Body of pancreas (tissue), 4 donors: Measurements from ENCODE around the gene DCLRE1A. TPM values are rescaled to one million over a fixed set of nuclear protein-coding genes. Genes with fewer than 3 reads are reported as not detected.

Source experiments
- ATAC-seq: fragments of 150-250 bp; one replicate; pipeline ENCODE4 v1.9.1; 2016
- DNase-seq, 4 donors: peaks; one replicate each; pipeline ENCODE4 v3.0.0-alpha.2; 2019
- H3K27ac ChIP-seq, 4 donors: fragments of 200-600 bp; sonication (generic); 1 replicate in 3 of 4; 2 replicates in 1 of 4; pipeline versions ENCODE4 v1.5.1 to v1.6.1; 2016 to 2019; ENCODE audit warnings: mild to moderate bottlenecking in 1 of 4, mixed read lengths in 1 of 4, moderate library complexity in 1 of 4
- H3K27me3 ChIP-seq, 2 donors: fragments of 200-600 bp; sonication (generic); one replicate each; pipeline ENCODE4 v1.6.0; 2016; ENCODE audit warnings: mild to moderate bottlenecking in 1 of 2
- H3K36me3 ChIP-seq, 2 donors: fragments of 200-600 bp; sonication (generic); replicated peaks in 1 of 2; 2 replicates each; pipeline ENCODE4 v1.5.1; 2016; ENCODE audit warnings: low read depth in 2 of 2; ENCODE audit not compliant: insufficient read depth in 1 of 2
- H3K4me1 ChIP-seq: fragments of 200-600 bp; sonication (generic); one replicate; pipeline ENCODE4 v1.6.0; 2016
- H3K4me3 ChIP-seq, 2 donors: fragments of 200-600 bp; sonication (generic); 1 replicate in 1 of 2; 2 replicates in 1 of 2; pipeline ENCODE4 v1.5.1; 2016 to 2019
- H3K9me3 ChIP-seq, 3 donors: fragments of 200-600 bp; sonication (generic); 1 replicate in 2 of 3; 2 replicates in 1 of 3; pipeline ENCODE4 v1.5.1; 2016
- POLR2A ChIP-seq, 3 donors: fragments of 450-650 bp; IDR thresholded peaks; one replicate each; pipeline ENCODE4 v1.6.1; 2016; ENCODE audit warnings: antibody characterized with exemption in 3 of 3, mild to moderate bottlenecking in 2 of 3
- WGBS, 2 donors: methylation state at CpG; one replicate each; pipeline ENCODE4 v1.1.5; 2017; 5-methylcytosine and 5-hydroxymethylcytosine counted together
- intact Hi-C: fragments of 100-400 bp; cut with DNase I; formaldehyde crosslinking; loops from one replicate; pipeline ENCODE4 v1.15.1; 2023
- total RNA-seq, 2 donors: library from RNA; depleted of rRNA; stranded (reverse); fragments of >200 nt; gene quantifications; one replicate each; pipeline ENCODE4 v1.1.0, GENCODE V29; 2016
- TF ChIP-seq, protein P1 (sequence below), 7 experiments: fragments of 450-650 bp in 4 of 7; fragments of 200-600 bp in 3 of 7; sonication (generic) in 3 of 7; IDR thresholded peaks; one replicate each; pipeline ENCODE4 v1.5.1; 2016 to 2019; ENCODE audit warnings: antibody characterized with exemption in 7 of 7

The DCLRE1A gene
- total RNA-seq, 2 donors from 2014 or later = 4.6 to 5.2 TPM

GRCh38 chr10:113865901-113866300 is 12.0 kb upstream of the DCLRE1A start:
- WGBS, 2 donors = 60 to 72% methylated on average over 3 of the region's 3 CpGs
- H3K27ac ChIP-seq = peak overlapping the region in 1 of 4 donors; percentile 24
- H3K9me3 ChIP-seq = no peaks in the 10 kb centered on the region
- intact Hi-C loops = no loop called here
- no peaks in the 10 kb centered on the region for H3K27me3 ChIP-seq
- DNase-seq = no peak
- TF ChIP-seq POLR2A (IDR thresholded peaks at IDR 0.05) = no peak
- TF ChIP-seq, protein P1, sequence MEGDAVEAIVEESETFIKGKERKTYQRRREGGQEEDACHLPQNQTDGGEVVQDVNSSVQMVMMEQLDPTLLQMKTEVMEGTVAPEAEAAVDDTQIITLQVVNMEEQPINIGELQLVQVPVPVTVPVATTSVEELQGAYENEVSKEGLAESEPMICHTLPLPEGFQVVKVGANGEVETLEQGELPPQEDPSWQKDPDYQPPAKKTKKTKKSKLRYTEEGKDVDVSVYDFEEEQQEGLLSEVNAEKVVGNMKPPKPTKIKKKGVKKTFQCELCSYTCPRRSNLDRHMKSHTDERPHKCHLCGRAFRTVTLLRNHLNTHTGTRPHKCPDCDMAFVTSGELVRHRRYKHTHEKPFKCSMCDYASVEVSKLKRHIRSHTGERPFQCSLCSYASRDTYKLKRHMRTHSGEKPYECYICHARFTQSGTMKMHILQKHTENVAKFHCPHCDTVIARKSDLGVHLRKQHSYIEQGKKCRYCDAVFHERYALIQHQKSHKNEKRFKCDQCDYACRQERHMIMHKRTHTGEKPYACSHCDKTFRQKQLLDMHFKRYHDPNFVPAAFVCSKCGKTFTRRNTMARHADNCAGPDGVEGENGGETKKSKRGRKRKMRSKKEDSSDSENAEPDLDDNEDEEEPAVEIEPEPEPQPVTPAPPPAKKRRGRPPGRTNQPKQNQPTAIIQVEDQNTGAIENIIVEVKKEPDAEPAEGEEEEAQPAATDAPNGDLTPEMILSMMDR (IDR thresholded peaks at IDR 0.05) = no peak
- H3K4me3 ChIP-seq = no peak overlapping the region
- no peaks in the 10 kb centered on the region for H3K36me3 ChIP-seq
- H3K4me1 ChIP-seq = peaks cover 12% of the 10 kb centered on the region
- no peak for ATAC-seq

DNA sequence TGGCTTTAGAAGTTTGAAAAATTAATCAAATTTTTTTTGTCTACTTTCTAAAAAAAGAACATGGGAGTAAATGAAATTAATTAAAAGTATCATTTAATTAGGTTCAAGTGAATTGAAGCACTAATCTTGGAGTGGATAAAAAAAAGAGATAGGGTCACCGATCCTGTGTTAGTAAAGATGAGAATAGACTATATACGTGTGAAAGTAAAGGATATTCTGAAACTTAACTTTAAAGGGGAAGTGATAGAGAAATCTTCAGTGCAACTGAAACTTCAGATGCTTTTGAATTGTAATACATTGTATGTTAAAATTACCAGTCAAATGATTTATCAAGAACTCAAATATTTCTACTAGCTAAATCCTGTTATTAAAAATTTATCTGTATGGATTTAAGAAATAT is 5.4 kb upstream of the DCLRE1A start:
- ATAC-seq = no peak
- peaks cover 0 to 3% of the 10 kb centered on the region in 2 donors for H3K36me3 ChIP-seq
- H3K27me3 ChIP-seq = no peaks in the 10 kb centered on the region
- H3K9me3 ChIP-seq = no peaks in the 10 kb centered on the region
- TF ChIP-seq, protein P1 (IDR thresholded peaks at IDR 0.05) = no peak
- no peak for TF ChIP-seq POLR2A (IDR thresholded peaks at IDR 0.05)
- WGBS, 2 donors = 77 to 85% methylated on average over 2 of the region's 2 CpGs
- H3K4me1 ChIP-seq = peaks cover 31% of the 10 kb centered on the region
- no peak overlapping the region for H3K27ac ChIP-seq
- intact Hi-C loops = no loop called here
- H3K4me3 ChIP-seq = no peak overlapping the region
- DNase-seq = no peak

GRCh38 chr10:113858541-113858940 is 4.7 kb upstream of the DCLRE1A start:
- Histone ChIP-seq H3K27me3 (no peaks in the 10 kb centered on the region), H3K27ac (peak overlapping the region in 1 of 4 donors; percentile 4), H3K4me3 (no peak overlapping the region), H3K9me3 (no peaks in the 10 kb centered on the region), H3K4me1 (peaks cover 31% of the 10 kb centered on the region), H3K36me3 (peaks cover 0 to 3% of the 10 kb centered on the region in 2 donors)
- intact Hi-C loops = no loop called here
- no peak for TF ChIP-seq POLR2A (IDR thresholded peaks at IDR 0.05)
- TF ChIP-seq, protein P1 (IDR thresholded peaks at IDR 0.05) = no peak
- no peak for ATAC-seq
- no peak for DNase-seq
- 51 to 56% methylated on average over 2 of the region's 2 CpGs for WGBS, 2 donors

DNA sequence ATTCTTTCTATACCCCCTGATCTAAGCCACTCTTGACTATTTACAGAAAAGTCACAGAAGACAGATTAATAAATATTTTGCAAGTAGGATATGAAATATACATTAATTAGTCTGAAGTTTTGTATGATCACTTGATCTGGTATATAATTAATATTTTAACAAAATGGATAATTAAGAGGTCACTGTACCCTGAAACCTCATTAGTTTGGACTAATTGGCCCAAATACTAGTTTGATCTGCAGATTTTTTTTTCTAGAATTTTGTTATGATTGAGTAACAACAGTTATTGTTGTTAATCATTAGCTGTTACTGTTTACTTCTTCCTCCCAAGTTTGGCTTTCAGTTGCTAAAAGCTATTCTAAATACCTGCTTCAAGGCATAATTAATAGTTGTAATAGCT is 3.3 kb upstream of the DCLRE1A start:
- intact Hi-C loops = no loop called here
- Histone ChIP-seq H3K27ac (peak overlapping the region in 1 of 4 donors; percentile 98), H3K4me3 (no peak overlapping the region), H3K4me1 (peaks cover 42% of the 10 kb centered on the region), H3K27me3 (no peaks in the 10 kb centered on the region), H3K36me3 (peaks cover 0 to 3% of the 10 kb centered on the region in 2 donors), H3K9me3 (no peaks in the 10 kb centered on the region)
- DNase-seq (no peak), ATAC-seq (no peak)
- no peak for TF ChIP-seq POLR2A (IDR thresholded peaks at IDR 0.05)
- TF ChIP-seq, protein P1 (IDR thresholded peaks at IDR 0.05) = no peak

DNA sequence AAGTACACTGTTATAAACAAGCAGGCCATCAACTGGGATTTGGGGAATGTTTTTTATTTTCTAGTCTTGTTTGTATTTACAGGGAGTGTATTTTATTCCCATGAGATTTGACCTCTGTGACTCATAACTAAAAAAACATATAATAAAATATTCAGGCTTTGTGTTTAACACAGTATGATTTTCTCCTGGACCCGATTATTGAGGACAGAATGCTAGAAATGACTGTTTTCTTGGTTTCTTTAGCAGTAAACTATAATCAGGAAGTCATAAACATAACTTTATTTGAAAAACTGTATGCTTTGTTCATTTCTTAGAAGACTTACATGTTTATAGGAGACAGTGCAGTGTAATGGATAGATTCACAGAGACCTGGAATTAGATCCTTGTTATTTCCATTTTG is 2.7 kb upstream of the DCLRE1A start:
- DNase-seq (no peak), ATAC-seq (no peak)
- Histone ChIP-seq H3K4me3 (no peak overlapping the region), H3K9me3 (no peaks in the 10 kb centered on the region), H3K27me3 (no peaks in the 10 kb centered on the region), H3K27ac (peak overlapping the region in 1 of 4 donors; percentile 98), H3K4me1 (peaks cover 49% of the 10 kb centered on the region), H3K36me3 (peaks cover 0 to 3% of the 10 kb centered on the region in 2 donors)
- intact Hi-C loops = no loop called here
- no peak for TF ChIP-seq POLR2A (IDR thresholded peaks at IDR 0.05)
- TF ChIP-seq, protein P1 (IDR thresholded peaks at IDR 0.05) = no peak
- WGBS, 2 donors = 28 to 31% methylated on average over 1 of the region's 1 CpG
